ENCODE measurements around the gene NTRK3.

DNA sequence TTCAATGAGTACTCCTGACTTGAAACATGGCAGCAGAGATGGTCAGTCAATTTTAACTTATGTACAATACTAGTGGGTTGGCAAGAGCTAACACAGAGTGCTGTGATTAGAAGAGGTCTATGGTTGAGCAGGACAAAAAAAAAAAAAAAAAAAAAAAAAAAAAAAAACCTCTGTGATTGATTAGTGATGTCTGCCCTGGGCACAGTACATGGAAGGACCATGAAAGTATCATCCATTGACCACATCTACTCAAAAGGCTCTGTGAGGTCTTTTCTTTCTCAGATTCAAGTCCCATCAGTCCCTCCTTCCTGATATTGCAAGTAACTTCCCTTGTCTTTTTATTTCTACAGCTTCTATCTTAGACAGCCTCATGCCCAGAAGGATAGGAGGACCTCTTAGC is 59.6 kb downstream of the NTRK3 start:
- no peak for TF ChIP-seq POLR2A (IDR thresholded peaks at IDR 0.05)
- TF ChIP-seq, protein P1, sequence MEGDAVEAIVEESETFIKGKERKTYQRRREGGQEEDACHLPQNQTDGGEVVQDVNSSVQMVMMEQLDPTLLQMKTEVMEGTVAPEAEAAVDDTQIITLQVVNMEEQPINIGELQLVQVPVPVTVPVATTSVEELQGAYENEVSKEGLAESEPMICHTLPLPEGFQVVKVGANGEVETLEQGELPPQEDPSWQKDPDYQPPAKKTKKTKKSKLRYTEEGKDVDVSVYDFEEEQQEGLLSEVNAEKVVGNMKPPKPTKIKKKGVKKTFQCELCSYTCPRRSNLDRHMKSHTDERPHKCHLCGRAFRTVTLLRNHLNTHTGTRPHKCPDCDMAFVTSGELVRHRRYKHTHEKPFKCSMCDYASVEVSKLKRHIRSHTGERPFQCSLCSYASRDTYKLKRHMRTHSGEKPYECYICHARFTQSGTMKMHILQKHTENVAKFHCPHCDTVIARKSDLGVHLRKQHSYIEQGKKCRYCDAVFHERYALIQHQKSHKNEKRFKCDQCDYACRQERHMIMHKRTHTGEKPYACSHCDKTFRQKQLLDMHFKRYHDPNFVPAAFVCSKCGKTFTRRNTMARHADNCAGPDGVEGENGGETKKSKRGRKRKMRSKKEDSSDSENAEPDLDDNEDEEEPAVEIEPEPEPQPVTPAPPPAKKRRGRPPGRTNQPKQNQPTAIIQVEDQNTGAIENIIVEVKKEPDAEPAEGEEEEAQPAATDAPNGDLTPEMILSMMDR (IDR thresholded peaks at IDR 0.05): no peak
